ENCODE results near the gene NPFFR1.
"Not testable (repeated sequence)": the region's sequence is repeated elsewhere in the genome, so short reads cannot be mapped to it uniquely, and the experiment has no call there.

The NPFFR1 gene

GRCh38 chr10:70284542-70285475, 1.0 kb upstream of the NPFFR1 start:
- DNase-seq, result no peak

- no peak for DNase-seq
Observed at GRCh38 chr10:70283071-70283444, 746 bp downstream of the NPFFR1 start.

GRCh38 chr10:70281609-70282008, 2.2 kb downstream of the NPFFR1 start:
- DNase-seq, result no peak

- DNase-seq, result no peak
Observed at GRCh38 chr10:70280099-70280498, 3.7 kb downstream of the NPFFR1 start.

- no peak for DNase-seq
Observed at GRCh38 chr10:70277396-70278030, 6.3 kb downstream of the NPFFR1 start.

GRCh38 chr10:70274643-70275042, 9.2 kb downstream of the NPFFR1 start:
- DNase-seq, result no peak

- DNase-seq, result no peak
Observed at GRCh38 chr10:70272925-70273316, 10.9 kb downstream of the NPFFR1 start.

- DNase-seq, result no peak
Observed at GRCh38 chr10:70271996-70272924, 11.5 kb downstream of the NPFFR1 start.

DNA sequence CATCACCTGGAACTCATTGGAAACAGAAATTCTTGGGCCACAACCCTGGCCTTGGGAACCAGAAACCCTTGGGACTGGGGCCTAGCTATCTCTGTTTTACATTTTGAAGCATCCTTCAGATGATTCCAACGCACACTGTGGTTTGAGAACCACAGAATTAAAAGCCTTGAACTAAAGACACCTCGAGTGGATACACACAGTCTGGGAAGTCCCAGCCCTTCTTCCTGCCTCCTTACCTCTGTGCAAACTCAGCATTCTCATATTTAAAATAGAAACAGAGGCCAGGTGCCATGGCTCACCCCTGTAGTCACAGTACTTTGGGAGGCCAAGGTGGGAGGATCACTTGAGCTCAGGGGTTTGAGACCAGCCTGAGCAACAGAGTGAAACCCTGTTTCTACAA, 12.9 kb downstream of the NPFFR1 start:
- no peak for DNase-seq

GRCh38 chr10:70269741-70270140, 14.1 kb downstream of the NPFFR1 start:
- DNase-seq, result no peak

DNA sequence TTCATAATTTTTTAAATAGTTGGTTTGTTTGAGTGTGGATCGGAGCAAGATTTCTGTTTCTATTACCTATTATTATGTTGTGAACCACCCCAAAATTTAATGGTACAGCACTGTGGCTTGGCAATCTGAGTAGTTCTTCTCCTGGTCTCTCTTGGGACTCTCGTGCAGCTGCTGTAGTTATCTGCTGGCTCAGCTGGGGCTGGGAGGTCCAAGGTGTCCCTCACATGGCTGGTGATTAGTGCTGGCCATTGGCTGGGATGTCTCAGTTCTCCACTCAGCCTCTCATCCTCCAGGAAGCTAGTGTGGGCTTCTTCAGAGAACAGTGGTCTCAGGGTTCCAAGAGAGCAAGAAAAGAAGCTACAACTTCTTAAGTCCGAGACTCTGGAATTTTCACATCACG, 15.4 kb downstream of the NPFFR1 start:
- DNase-seq, result no peak

- DNase-seq, result no peak
Observed at GRCh38 chr10:70267161-70267933, 16.5 kb downstream of the NPFFR1 start.

DNA sequence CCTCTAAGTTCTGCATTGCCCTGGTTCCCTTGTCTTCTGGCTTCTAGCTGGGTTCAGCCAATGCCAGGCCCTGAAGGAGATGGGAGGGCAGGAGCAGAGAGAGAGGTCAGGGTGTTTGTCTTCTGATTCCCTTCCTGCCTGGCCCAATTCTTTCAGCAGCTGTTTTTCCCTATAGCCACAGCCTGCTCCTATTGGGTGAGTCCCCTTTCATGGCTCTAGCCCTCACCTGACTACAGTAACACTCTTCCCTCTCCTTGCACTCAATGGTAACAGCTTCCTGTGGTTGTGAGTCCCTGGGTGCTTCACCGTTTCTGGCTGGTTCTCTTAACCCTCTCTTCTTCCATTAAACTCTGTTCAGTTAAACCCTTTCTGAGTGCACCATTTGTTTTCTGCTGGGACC, 17.1 kb downstream of the NPFFR1 start:
- no peak for DNase-seq

- DNase-seq, result no peak
Observed at GRCh38 chr10:70266056-70266455, 17.7 kb downstream of the NPFFR1 start.

DNA sequence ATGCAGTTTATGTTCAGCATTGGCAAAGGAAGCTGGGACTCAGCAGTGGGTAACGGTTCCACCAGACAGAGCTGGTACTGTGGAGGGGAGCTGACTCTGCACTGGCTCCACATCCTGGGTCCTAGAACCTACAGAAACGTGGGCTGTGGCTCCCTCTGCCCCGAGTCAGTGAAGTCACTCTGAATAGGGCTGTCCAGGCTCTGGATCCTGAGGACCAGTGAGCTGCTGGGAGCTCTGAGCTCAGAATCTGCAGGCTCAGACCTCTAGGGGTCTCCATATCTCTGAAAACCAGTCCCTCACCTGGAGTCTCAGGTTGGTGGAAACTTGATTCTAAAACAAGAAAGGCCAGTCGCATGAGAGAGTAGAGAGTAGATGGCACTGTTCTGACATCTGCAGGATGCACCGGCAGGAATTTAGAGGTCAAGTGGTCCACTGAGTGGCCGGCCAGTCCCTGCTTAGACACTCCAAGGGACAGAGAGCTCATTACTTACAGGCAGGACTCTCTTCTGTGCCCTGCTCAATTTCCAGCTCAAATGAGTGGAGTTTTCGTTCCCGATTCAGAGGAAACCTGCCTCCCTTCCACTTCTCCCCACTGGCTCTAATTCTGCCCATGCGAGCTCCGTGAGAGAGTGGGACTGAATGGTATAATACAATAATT, 18.6 kb downstream of the NPFFR1 start:
- DNase-seq, result peak; percentile 3 to 35

GRCh38 chr10:70260734-70261133, 23.1 kb downstream of the NPFFR1 start:
- DNase-seq, result no peak

- no peak for DNase-seq
Observed at GRCh38 chr10:70260259-70260658, 23.5 kb downstream of the NPFFR1 start.

DNA sequence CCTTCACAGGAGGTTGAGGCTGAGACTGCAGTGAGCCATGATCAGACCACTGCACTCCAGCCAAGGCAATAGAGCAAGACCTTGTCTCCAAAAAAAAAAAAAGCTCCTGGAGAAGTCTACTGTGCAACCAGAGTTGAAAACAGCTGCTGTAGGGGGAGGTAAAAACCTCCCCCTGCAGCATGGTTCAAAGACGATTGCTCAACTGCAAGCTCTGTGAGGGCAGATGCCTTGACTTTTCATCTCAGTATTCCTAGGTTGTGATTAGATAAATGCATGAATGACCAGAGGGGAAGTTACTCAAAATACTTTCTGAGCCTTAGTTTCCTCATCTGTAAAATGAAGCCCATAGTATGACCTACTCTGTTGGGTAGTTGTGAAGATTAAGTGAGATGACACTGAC, 25.6 kb downstream of the NPFFR1 start:
- DNase-seq, result no peak

DNA sequence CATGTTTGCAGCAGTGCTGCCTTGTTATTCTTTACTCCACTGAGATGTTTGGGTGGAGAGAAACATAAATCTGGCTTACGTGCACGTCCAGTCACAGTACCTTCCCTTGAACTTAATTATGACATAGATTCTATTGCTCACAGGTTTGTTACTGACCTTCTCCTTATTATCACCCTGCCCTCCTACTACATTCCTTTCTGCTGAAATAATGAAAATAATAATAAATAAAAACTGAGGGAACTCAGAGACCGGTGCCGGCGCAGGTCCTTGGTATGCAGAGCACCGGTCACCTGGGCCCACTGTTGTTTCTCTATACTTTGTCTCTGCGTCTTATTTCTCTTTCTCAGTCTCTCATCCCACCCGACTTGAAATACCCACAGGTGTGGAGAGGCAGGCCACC, 26.0 kb downstream of the NPFFR1 start:
- not testable (repeated sequence) for DNase-seq

- no peak for DNase-seq
Observed at GRCh38 chr10:70256463-70256862, 27.3 kb downstream of the NPFFR1 start.

DNA sequence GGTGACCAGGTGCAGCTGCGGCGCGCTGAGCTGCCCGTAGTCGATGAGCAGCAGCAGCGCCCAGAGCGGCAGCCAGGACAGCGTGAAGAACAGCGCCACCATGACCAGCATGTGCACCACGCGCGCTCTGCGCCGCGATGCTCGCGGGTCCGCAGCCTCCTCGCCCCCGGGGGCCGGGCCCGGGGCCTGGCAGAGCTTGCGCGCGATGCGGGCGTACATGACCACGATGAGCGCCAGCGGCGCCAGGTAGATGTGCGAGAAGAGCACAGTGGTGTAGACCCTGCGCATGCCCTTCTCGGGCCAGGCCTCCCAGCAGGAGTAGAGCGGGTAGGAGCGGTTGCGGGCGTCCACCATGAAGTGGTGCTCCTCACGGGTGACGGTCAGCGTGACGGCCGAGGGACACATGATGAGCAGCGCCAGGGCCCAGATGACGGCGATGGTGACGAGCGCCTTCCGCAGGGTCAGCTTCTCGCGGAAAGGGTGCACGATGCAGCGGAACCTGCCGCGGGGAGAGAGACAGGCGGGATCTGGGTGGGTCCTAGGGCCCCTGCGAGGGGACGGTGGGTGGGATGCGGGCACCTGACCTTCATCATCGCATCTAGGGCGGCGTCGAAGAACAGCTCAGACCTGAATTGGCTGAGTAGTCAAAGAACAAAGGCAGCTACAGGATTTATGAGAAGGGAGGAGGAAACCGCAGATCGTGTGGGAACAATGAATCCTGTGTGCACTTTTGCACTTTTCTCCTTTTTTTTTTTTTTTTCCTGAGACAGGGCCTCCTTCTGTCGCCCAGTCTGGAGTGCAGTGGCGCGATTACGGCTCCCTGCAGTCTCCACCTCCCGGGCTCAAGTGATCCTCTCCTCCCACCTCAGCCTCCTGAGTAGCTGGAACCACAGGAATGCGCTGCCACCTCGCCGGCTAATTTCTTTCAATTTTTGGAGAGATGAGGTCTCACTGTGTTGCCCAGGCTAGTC, 28.2 kb downstream of the NPFFR1 start:
- no peak for DNase-seq
